Islet precursor cell (in vitro differentiated cells): Measurements from ENCODE around the gene CCL16.
A peak's percentile ranks its signal among the peaks of the same experiment; 100 is the strongest.
"Not testable (repeated sequence)": the region's sequence is repeated elsewhere in the genome, so short reads cannot be mapped to it uniquely, and the experiment has no call there.

Experiments
- DNase-seq: peaks from one replicate; pipeline ENCODE4 v3.0.0-alpha.2; 2018

The CCL16 gene

GRCh38 chr17:35984140-35984539 lies 2.8 kb upstream of the CCL16 start:
- no peak for DNase-seq

- no peak for DNase-seq
Observed at GRCh38 chr17:35982409-35983191, 1.3 kb upstream of the CCL16 start.

DNA sequence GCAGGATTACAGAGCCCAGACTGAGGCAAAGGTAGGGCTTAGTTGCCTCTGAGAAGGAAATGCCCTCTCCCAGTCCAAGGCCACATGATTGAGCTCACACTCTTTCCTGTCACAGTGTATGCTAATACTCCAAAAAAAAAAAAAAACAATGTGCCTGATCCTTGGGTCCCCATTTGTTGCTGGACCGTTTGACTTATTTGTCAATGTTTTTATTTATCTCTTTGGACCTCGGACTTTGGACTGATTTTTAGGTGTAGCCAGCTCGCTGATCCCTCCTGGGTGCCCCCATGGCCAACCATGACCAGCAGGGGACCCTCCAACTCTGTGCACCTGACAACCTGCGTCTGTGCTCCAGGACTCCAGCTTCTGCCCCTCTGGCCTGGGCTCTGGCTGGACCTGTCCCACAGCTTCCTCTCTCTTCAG lies 622 bp upstream of the CCL16 start:
- no peak for DNase-seq

- no peak for DNase-seq
Observed at GRCh38 chr17:35978346-35978745, 3.0 kb downstream of the CCL16 start.

GRCh38 chr17:35977509-35977908 lies 3.8 kb downstream of the CCL16 start:
- no peak for DNase-seq

- DNase-seq: no peak
Observed at GRCh38 chr17:35973333-35974260, 7.7 kb downstream of the CCL16 start.

- DNase-seq: no peak
Observed at GRCh38 chr17:35972945-35973332, 8.4 kb downstream of the CCL16 start.

GRCh38 chr17:35972535-35972934 lies 8.8 kb downstream of the CCL16 start:
- no peak for DNase-seq

GRCh38 chr17:35972066-35972465 lies 9.2 kb downstream of the CCL16 start:
- no peak for DNase-seq

- DNase-seq: peak; percentile 92
Observed at GRCh38 chr17:35969558-35970380, 11.5 kb downstream of the CCL16 start.

- DNase-seq: no peak
Observed at GRCh38 chr17:35968520-35969054, 12.7 kb downstream of the CCL16 start.

DNA sequence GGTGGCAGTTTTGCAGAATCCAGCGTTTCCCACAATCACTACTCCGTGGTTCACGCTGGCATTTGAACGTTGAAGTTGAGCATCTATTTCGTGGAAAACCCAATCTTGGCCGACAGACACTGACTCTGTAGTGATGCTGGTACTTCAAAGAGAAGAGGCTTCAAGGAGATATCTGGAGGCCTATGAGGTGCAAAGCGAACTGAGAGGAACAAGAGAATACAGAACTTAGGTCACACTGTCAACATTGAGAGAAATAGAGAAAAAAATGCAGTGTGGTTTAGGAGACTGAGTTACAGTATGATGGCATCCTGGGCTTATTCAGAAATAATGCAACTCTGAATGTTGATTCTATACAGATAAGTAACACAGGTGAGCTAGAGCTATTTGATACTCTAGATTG lies 16.0 kb downstream of the CCL16 start:
- DNase-seq: no peak

GRCh38 chr17:35963663-35964062 lies 17.6 kb downstream of the CCL16 start:
- no peak for DNase-seq

GRCh38 chr17:35953720-35954119 lies 27.6 kb downstream of the CCL16 start:
- DNase-seq: no peak

DNA sequence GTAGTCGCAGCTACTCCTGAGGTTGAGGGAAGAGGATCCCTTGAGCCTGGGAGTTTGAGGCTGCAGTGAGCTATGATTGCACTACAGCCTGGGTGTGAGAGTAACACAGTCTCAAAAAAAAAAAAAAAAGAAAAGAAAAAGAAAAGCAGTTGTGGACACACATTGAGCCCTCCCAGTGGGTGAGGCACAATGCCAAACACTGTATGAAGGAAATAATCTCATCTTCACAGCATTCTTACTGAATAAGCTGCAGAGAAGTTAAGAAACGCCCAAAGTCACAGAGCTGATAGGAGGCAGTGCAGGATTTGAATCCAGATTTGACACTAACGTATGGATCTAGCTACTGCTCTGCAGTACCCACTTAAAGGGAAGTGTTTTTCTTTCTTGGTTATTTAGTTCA lies 31.9 kb downstream of the CCL16 start:
- no peak for DNase-seq

GRCh38 chr17:35948092-35948491 lies 33.2 kb downstream of the CCL16 start:
- no peak for DNase-seq

- DNase-seq: peak; percentile 86
Observed at GRCh38 chr17:35947156-35947585, 34.1 kb downstream of the CCL16 start.

GRCh38 chr17:35944151-35944550 lies 37.1 kb downstream of the CCL16 start:
- DNase-seq: no peak

GRCh38 chr17:35943537-35943936 lies 37.8 kb downstream of the CCL16 start, which contains the start of gene LYZL6:
LYZL6 (minus strand) TSS chr17:35943713; CDS start chr17:35939356, 4,357 bp downstream.
- no peak for DNase-seq

GRCh38 chr17:35942588-35943186 lies 38.6 kb downstream of the CCL16 start:
- no peak for DNase-seq

GRCh38 chr17:35938492-35938891 lies 42.8 kb downstream of the CCL16 start:
- DNase-seq: not testable (repeated sequence)

- no peak for DNase-seq
Observed at GRCh38 chr17:35936063-35936462, 45.2 kb downstream of the CCL16 start.
